ENCODE measurements around the gene FAM149B1. TPM values are rescaled to one million over a fixed set of nuclear protein-coding genes. Genes with fewer than 3 reads are reported as not detected.

Gene FAM149B1
- total and polyA plus RNA-seq, 2 of the 13 experiments (the other 11 are each of a cell fraction or from before 2014, with no cell fraction given), result 9.3 to 16.8 TPM

- Histone ChIP-seq H4K20me1 (ENCODE audit: insufficient read depth, low read length) (no peaks in the 10 kb centered on the region), H2AFZ (ENCODE audit: low read length) (no peak overlapping the region), H3K4me3 (replicated peaks in 1 of 3; ENCODE audit: insufficient read depth in 1 of 3, low read depth in 2 of 3, low read length in 3 of 3) (0 out of 6 replicates have a peak overlapping the region, but pooled peaks of 1 of the 3 experiments have one; percentile 9), H3K36me3 (replicated peaks in 1 of 2; ENCODE audit: control insufficient read depth in 1 of 2, insufficient read depth in 2 of 2, low read length in 2 of 2) (peaks cover 7 to 56% of the 10 kb centered on the region in 2 experiments), H3K27me3 (ENCODE audit: control insufficient read depth in 1 of 2, insufficient read depth in 2 of 2, low read length in 2 of 2) (no peaks in the 10 kb centered on the region), H3K27ac (ENCODE audit: extremely low read length, insufficient read depth, low read length) (peak overlapping the region; percentile 73), H3K9ac (ENCODE audit: insufficient read depth, low read depth, low read length) (peak overlapping the region; percentile 40; the same call in 1 of the 2 replicates), H3K4me2 (ENCODE audit: low read depth, low read length) (peak overlapping the region; percentile 54), H3K9me3 (ENCODE audit: low read length) (no peaks in the 10 kb centered on the region), H3K4me1 (ENCODE audit: insufficient read depth, low read length) (peaks cover 40% of the 10 kb centered on the region), H3K79me2 (ENCODE audit: insufficient read depth, low read length) (no peaks in the 10 kb centered on the region)
- intact Hi-C loops (cut with micrococcal nuclease; ENCODE audit: unreplicated experiment) (no loop called here), in situ Hi-C loops (cut with HindIII; ENCODE audit: extremely low pct_ligation_motif_present, low pct_unique_long_range_greater_than_20kb) (no loop called here)
- ChIA-PET POLR2A (interaction anchor here (0.9 to 3.6 kb wide), 6 partner anchors 10 to 37 kb away, joined by 3 to 28 read pairs (median 4); partner anchors contain the start of genes ECD, FAM149B1, NUDT13 and P4HA1), CTCF (ENCODE audit: low intra/inter-chr PET ratio, low total read pairs) (no interaction called here)
- peak; percentile 85 for FAIRE-seq
- ATAC-seq, result peak; percentile 98
- BruUV-seq (replicated peaks), result TSS peak; percentile 17
- WGBS (ENCODE audit: low lambda C conversion rate), result 2% methylated on average over 2 of the region's 2 CpGs
- peak; percentile 95 for DNase-seq (ENCODE audit: low spot score)
- TF ChIP-seq ZSCAN9 (CRISPR knock-in tag; IDR thresholded peaks at IDR 0.05; ENCODE audit: borderline replicate concordance), result peak; percentile 85; the same call in 1 of the 2 replicates
- 0 out of 2 replicates have a peak, but pooled peaks have one; percentile 34 for TF ChIP-seq TFDP2 (CRISPR knock-in tag; IDR thresholded peaks at IDR 0.05)
- TF ChIP-seq GMEB1 (CRISPR knock-in tag; IDR thresholded peaks at IDR 0.05; ENCODE audit: borderline replicate concordance), result peak; percentile 40; the same call in 1 of the 2 replicates
- no peak for TF ChIP-seq HNRNPL (IDR thresholded peaks at IDR 0.05; ENCODE audit: low read depth, low read length)
- TF ChIP-seq MEF2D (CRISPR knock-in tag; IDR thresholded peaks at IDR 0.05), result peak; percentile 93
- peak; percentile 85 for TF ChIP-seq ZNF614 (CRISPR knock-in tag; IDR thresholded peaks at IDR 0.05; ENCODE audit: borderline replicate concordance)
- 0 out of 4 replicates have a peak, but pooled peaks of 1 of the 2 experiments have one; percentile 19 for TF ChIP-seq ATF4 (CRISPR knock-in tag; IDR thresholded peaks at IDR 0.05)
- no peak for TF ChIP-seq ZNF780A (CRISPR knock-in tag; IDR thresholded peaks at IDR 0.05)
- TF ChIP-seq IKZF4 (CRISPR knock-in tag; IDR thresholded peaks at IDR 0.05; ENCODE audit: borderline replicate concordance, low read depth, not compliant biosample characterization), result no peak
- no peak for TF ChIP-seq ARNTL (CRISPR knock-in tag; IDR thresholded peaks at IDR 0.05)
- TF ChIP-seq TCF7 (IDR thresholded peaks at IDR 0.05; ENCODE audit: low read depth), result peak; percentile 72
- peak; percentile 90 for TF ChIP-seq TEAD3 (CRISPR knock-in tag; optimal IDR thresholded peaks at IDR 0.05; ENCODE audit: borderline replicate concordance)
- TF ChIP-seq NR3C1 (CRISPR knock-in tag; IDR thresholded peaks at IDR 0.05), result no peak
- 0 out of 2 replicates have a peak, but pooled peaks have one; percentile 62 for TF ChIP-seq ZBTB7B (CRISPR knock-in tag; IDR thresholded peaks at IDR 0.05)
- peak; percentile 69; the same call in 1 of the 2 replicates for TF ChIP-seq DRAP1 (CRISPR knock-in tag; IDR thresholded peaks at IDR 0.05)
- TF ChIP-seq GFI1 (CRISPR knock-in tag; IDR thresholded peaks at IDR 0.05; ENCODE audit: borderline replicate concordance), result peak; percentile 99
- no peak for TF ChIP-seq XBP1 (CRISPR knock-in tag; IDR thresholded peaks at IDR 0.05)
- TF ChIP-seq HDAC2 (CRISPR knock-in tag; IDR thresholded peaks at IDR 0.05), result peak; percentile 95
These were observed 35.8 kb upstream of the FAM149B1 start for GRCh38 chr10:73131913-73132686.

All from HepG2 (cell line).